ENCODE measurements around the gene EPHB3. TPM values are rescaled to one million over a fixed set of nuclear protein-coding genes. Genes with fewer than 3 reads are reported as not detected.

The EPHB3 gene
- total and polyA plus RNA-seq, 7 donors = 0.08 to 1.6 (median 0.63) TPM

DNA sequence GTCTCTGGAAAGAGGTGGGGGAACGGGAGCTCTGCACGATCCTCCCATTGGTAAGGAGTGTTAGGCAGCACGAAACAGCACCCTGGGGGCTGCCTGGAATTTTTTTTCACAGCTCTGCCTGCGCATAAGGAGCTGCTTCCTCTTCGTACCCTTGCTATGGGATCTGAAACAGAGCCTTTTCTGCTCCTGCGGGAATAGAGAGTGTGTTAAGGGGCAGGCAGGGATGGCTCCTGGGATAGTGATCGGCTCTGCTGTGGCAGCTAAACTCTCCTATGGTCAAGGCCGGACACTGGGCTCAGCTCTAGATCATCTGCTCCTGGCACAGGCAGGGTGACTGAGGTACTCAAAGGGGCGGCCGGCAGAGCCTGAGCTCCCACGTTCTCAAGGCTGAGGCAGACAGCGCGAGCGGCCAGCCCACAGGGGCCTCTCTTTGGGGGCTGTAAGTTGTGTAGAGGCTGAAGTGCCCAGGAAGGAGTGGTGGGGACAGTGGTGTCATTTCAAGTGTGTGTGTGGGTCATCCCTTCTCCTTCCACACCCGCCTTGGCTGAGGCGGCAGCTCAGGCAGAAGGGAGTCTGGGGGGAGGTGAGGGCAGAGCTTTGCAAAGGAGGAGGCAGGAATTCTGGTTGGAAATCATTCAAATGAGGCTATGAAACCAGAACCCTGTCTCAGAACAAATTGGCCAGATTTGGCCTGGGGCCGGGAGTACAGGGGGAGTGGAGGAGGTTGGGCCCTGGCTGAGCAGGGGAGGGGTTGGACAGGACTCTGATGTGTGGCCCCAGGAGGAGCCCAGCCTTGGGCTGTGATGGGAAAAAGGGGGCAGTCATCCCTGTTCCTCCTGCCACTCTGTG, 31.0 kb downstream of the EPHB3 start:
- TF ChIP-seq, protein P1, sequence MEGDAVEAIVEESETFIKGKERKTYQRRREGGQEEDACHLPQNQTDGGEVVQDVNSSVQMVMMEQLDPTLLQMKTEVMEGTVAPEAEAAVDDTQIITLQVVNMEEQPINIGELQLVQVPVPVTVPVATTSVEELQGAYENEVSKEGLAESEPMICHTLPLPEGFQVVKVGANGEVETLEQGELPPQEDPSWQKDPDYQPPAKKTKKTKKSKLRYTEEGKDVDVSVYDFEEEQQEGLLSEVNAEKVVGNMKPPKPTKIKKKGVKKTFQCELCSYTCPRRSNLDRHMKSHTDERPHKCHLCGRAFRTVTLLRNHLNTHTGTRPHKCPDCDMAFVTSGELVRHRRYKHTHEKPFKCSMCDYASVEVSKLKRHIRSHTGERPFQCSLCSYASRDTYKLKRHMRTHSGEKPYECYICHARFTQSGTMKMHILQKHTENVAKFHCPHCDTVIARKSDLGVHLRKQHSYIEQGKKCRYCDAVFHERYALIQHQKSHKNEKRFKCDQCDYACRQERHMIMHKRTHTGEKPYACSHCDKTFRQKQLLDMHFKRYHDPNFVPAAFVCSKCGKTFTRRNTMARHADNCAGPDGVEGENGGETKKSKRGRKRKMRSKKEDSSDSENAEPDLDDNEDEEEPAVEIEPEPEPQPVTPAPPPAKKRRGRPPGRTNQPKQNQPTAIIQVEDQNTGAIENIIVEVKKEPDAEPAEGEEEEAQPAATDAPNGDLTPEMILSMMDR (IDR thresholded peaks at IDR 0.05) = no peak
- H3K27ac ChIP-seq = no peak overlapping the region

DNA sequence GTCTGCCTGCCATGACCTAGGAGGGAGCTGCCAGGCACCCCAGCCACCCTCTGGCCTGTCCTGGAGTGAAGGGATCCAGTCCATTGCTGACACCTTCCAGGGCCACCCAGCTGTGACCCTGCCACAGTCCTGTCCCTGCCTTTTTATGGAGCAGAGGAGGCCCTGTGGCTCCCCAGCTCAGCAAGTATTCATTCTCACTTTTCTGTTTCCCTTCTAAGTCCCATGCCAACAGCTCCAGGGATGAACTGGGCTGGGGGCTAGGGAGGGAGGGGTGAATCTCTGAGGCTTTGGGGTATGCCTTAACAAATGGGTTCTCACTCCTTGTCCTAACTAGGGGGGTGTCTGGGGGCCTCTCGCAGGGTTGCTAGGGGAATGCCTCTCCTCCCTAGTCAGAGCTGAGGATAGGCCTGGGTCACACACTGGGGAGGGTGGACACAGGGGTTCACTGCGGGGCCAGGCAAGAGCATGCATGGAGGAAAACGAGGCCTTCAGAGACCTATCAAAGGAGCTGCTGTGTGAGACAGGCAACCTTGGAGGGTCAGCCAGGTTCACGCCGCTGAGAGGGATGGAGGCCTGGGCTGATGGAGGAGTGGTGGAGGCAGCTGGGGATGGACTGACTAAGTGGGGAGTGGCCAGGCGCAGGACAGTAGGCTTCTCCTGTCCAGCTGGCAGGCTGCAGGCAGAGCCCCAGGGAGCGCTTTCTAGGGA, 31.8 kb downstream of the EPHB3 start:
- TF ChIP-seq, protein P1 (IDR thresholded peaks at IDR 0.05) = no peak
- no peak overlapping the region for H3K4me3 ChIP-seq
- no peaks in the 10 kb centered on the region for H3K36me3 ChIP-seq (ENCODE audit: insufficient read depth in 1 of 2, low read depth in 1 of 2)
- WGBS, 3 donors = 60 to 74% (median 66%) methylated on average over 7 of the region's 7 CpGs
- DNase-seq (peak in 1 of 2 donors; percentile 64), ATAC-seq (peak in 2 of 4 donors; percentile 43 to 46)
- no peak overlapping the region for H3K27ac ChIP-seq
- intact Hi-C loops (cut with DNase I) = no loop called here
- H3K4me1 ChIP-seq = no peaks in the 10 kb centered on the region
- H3K9me3 ChIP-seq = no peaks in the 10 kb centered on the region
- peaks cover 0 to 7% (median 1%) of the 10 kb centered on the region in 3 donors for H3K27me3 ChIP-seq (ENCODE audit: insufficient read depth in 3 of 3, low read length in 2 of 3)

More for the DNA sequence above, 31.0 kb downstream of the EPHB3 start:
- no peaks in the 10 kb centered on the region for H3K4me1 ChIP-seq
- peak in 1 of 4 donors; percentile 40 for ATAC-seq
- no peak overlapping the region for H3K4me3 ChIP-seq
- WGBS, 3 donors = 71 to 80% (median 73%) methylated on average over 17 of the region's 17 CpGs
- DNase-seq = peak in 1 of 2 donors; percentile 60
- no peaks in the 10 kb centered on the region for H3K9me3 ChIP-seq
- H3K27me3 ChIP-seq (ENCODE audit: insufficient read depth in 3 of 3, low read length in 2 of 3) = peaks cover 0 to 7% (median 1%) of the 10 kb centered on the region in 3 donors
- no peaks in the 10 kb centered on the region for H3K36me3 ChIP-seq (ENCODE audit: insufficient read depth in 1 of 2, low read depth in 1 of 2)
- intact Hi-C loops (cut with DNase I) = no loop called here

DNA sequence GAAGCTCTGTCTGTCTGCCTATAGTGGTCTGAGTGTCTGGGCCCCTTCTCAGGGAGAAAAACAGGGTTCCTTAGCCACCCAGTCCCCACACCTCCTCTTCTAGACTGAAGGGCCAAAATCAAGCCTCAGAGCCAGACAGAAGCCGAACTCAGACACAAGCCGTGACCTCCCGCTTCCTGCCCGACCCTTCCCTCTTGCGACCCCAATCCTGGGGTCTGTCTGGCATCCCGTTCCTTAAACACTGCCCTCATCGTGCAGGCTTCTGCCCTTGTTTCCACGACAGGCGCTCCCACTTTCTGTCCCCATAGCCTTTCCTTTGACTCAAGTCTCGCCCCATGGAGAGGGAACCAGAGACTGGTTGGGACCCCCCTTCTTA, 32.3 kb downstream of the EPHB3 start:
- Histone ChIP-seq H3K9me3 (no peaks in the 10 kb centered on the region), H3K27me3 (ENCODE audit: insufficient read depth in 3 of 3, low read length in 2 of 3) (peaks cover 0 to 7% (median 1%) of the 10 kb centered on the region in 3 donors), H3K36me3 (ENCODE audit: insufficient read depth in 1 of 2, low read depth in 1 of 2) (no peaks in the 10 kb centered on the region), H3K27ac (no peak overlapping the region), H3K4me3 (no peak overlapping the region), H3K4me1 (no peaks in the 10 kb centered on the region)
- no peak for DNase-seq
- ATAC-seq = no peak
- intact Hi-C loops (cut with DNase I) = no loop called here
- TF ChIP-seq, protein P1 (IDR thresholded peaks at IDR 0.05) = no peak
- 74 to 78% (median 77%) methylated on average over 10 of the region's 10 CpGs for WGBS, 3 donors

DNA sequence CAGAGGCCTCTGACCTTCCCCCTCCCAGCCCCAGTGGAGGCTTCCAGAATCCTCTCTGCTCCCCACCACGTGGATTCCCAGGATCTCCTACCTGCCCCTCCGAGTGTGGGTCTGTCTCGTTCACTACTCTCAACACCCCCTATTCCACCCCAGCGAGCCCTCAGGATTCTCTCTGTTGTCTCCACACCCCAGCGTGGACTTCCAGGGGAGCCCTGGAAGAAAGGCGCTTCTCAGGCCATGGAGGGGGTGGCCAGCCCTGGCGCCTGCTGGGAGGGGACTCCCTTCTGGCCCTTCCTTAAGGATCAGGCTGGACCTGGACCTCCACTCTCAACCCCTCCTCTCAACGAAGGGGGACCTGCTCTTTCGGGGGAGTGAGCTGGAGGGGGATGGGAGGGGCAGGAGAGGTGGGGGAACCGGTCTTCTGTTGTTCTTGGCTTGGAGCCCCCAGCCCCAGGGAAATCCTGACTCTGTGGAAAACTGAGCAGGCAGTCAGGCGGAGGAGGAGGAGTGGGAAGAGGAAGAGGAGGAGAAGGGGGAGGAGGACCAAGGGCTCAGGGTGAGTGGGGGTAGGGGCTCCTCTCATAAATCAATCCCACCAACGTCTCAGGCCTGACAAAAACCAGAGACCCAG, 32.9 kb downstream of the EPHB3 start:
- H3K4me3 ChIP-seq = no peak overlapping the region
- ATAC-seq (no peak), DNase-seq (no peak)
- H3K27ac ChIP-seq = no peak overlapping the region
- intact Hi-C loops (cut with DNase I) = no loop called here
- H3K27me3 ChIP-seq (ENCODE audit: insufficient read depth in 3 of 3, low read length in 2 of 3) = peaks cover 0 to 4% (median 1%) of the 10 kb centered on the region in 3 donors
- TF ChIP-seq, protein P1 (IDR thresholded peaks at IDR 0.05) = no peak
- no peaks in the 10 kb centered on the region for H3K9me3 ChIP-seq
- H3K36me3 ChIP-seq (ENCODE audit: insufficient read depth in 1 of 2, low read depth in 1 of 2) = no peaks in the 10 kb centered on the region
- H3K4me1 ChIP-seq = no peaks in the 10 kb centered on the region
- 70 to 78% (median 73%) methylated on average over 11 to 12 of the region's 12 CpGs for WGBS, 3 donors
